Esophagus squamous epithelium (tissue), 5 donors: ENCODE measurements around the gene SCNN1B. TPM values are rescaled to one million over a fixed set of nuclear protein-coding genes. Genes with fewer than 3 reads are reported as not detected.

Experiments
- DNase-seq: peaks from one replicate; lab custom pipeline; 2025; lab: John Stamatoyannopoulos, UW
- H3K27ac ChIP-seq, 4 donors: fragments of 200-600 bp; sonication (generic); one replicate each; pipeline ENCODE4 v1.5.1; 2016 to 2019; ENCODE audit warnings: mild to moderate bottlenecking in 1 of 4
- H3K27me3 ChIP-seq, 4 donors: fragments of 200-600 bp; sonication (generic); 1 replicate in 3 of 4; 2 replicates in 1 of 4; pipeline versions ENCODE4 v1.5.1 to v1.6.0; 2017 to 2021; ENCODE audit warnings: antibody characterized with exemption in 1 of 4
- H3K36me3 ChIP-seq, 3 donors: fragments of 200-600 bp; sonication (generic); one replicate each; pipeline ENCODE4 v1.5.1; 2016 to 2019
- H3K4me1 ChIP-seq, 3 donors: fragments of 200-600 bp; sonication (generic); one replicate each; pipeline ENCODE4 v1.5.1; 2017 to 2019
- H3K4me3 ChIP-seq, 4 donors: fragments of 200-600 bp; sonication (generic); 1 replicate in 3 of 4; 2 replicates in 1 of 4; pipeline ENCODE4 v1.5.1; 2016 to 2019; ENCODE audit warnings: mild to moderate bottlenecking in 2 of 4, moderate library complexity in 1 of 4
- H3K9me3 ChIP-seq, 3 donors: fragments of 200-600 bp; sonication (generic); one replicate each; pipeline ENCODE4 v1.5.1; 2016 to 2019
- POLR2A ChIP-seq, 4 donors: fragments of 450-650 bp; IDR thresholded peaks; one replicate each; pipeline ENCODE4 v1.6.1; 2017; ENCODE audit warnings: antibody characterized with exemption in 4 of 4, mild to moderate bottlenecking in 4 of 4, moderate library complexity in 3 of 4
- WGBS, 2 donors: methylation state at CpG; one replicate each; pipeline ENCODE4 v1.1.5; 2018; 5-methylcytosine and 5-hydroxymethylcytosine counted together
- intact Hi-C: fragments of 100-400 bp; cut with DNase I; formaldehyde crosslinking; loops from one replicate; pipeline ENCODE4 v1.15.0; 2022
- total RNA-seq, 4 donors: library from RNA; depleted of rRNA; stranded (reverse); fragments of >200 nt; gene quantifications; one replicate each; pipeline ENCODE4 v1.1.0, GENCODE V29; 2016
- TF ChIP-seq, protein P1 (sequence below), 6 experiments: fragments of 450-650 bp in 4 of 6; fragments of 200-600 bp in 2 of 6; sonication (generic) in 2 of 6; IDR thresholded peaks; one replicate each; pipeline ENCODE4 v1.5.1; 2016 to 2019; ENCODE audit warnings: antibody characterized with exemption in 6 of 6, mild to moderate bottlenecking in 4 of 6, moderate library complexity in 4 of 6
- donor health status: DM: yes; HTN: yes; CAD: no.

The SCNN1B gene
- total RNA-seq, 4 donors from 2014 or later: 24.9 to 86.8 (median 36.2) TPM

DNA sequence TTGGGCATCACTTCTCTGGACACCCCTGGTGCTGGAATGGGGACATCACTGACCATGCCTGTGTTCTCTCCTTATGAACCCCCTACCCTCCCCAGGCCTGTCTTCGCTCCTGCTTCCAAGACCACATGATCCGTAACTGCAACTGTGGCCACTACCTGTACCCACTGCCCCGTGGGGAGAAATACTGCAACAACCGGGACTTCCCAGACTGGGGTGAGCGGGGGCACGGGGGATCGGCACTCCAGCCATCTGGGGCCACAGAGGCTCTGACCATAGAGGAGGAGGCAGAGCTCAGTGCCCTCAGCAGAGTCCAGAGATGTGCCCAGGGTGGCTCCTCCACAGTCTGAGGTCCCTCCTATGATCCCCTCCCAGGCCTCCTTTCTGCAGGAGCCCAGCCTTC, 73.5 kb downstream of the SCNN1B start:
- Histone ChIP-seq H3K4me3 (no peak overlapping the region), H3K9me3 (no peaks in the 10 kb centered on the region), H3K27me3 (peaks cover 0 to 2% (median 0%) of the 10 kb centered on the region in 4 donors), H3K36me3 (peaks cover 0 to 36% (median 0%) of the 10 kb centered on the region in 3 donors), H3K4me1 (no peaks in the 10 kb centered on the region), H3K27ac (no peak overlapping the region)
- no peak for TF ChIP-seq POLR2A (IDR thresholded peaks at IDR 0.05)
- TF ChIP-seq, protein P1, sequence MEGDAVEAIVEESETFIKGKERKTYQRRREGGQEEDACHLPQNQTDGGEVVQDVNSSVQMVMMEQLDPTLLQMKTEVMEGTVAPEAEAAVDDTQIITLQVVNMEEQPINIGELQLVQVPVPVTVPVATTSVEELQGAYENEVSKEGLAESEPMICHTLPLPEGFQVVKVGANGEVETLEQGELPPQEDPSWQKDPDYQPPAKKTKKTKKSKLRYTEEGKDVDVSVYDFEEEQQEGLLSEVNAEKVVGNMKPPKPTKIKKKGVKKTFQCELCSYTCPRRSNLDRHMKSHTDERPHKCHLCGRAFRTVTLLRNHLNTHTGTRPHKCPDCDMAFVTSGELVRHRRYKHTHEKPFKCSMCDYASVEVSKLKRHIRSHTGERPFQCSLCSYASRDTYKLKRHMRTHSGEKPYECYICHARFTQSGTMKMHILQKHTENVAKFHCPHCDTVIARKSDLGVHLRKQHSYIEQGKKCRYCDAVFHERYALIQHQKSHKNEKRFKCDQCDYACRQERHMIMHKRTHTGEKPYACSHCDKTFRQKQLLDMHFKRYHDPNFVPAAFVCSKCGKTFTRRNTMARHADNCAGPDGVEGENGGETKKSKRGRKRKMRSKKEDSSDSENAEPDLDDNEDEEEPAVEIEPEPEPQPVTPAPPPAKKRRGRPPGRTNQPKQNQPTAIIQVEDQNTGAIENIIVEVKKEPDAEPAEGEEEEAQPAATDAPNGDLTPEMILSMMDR (IDR thresholded peaks at IDR 0.05): no peak
- no peak for DNase-seq
- intact Hi-C loops: no loop called here
- WGBS, 2 donors: 80 to 86% methylated on average over 1 to 2 of the region's 7 CpGs

DNA sequence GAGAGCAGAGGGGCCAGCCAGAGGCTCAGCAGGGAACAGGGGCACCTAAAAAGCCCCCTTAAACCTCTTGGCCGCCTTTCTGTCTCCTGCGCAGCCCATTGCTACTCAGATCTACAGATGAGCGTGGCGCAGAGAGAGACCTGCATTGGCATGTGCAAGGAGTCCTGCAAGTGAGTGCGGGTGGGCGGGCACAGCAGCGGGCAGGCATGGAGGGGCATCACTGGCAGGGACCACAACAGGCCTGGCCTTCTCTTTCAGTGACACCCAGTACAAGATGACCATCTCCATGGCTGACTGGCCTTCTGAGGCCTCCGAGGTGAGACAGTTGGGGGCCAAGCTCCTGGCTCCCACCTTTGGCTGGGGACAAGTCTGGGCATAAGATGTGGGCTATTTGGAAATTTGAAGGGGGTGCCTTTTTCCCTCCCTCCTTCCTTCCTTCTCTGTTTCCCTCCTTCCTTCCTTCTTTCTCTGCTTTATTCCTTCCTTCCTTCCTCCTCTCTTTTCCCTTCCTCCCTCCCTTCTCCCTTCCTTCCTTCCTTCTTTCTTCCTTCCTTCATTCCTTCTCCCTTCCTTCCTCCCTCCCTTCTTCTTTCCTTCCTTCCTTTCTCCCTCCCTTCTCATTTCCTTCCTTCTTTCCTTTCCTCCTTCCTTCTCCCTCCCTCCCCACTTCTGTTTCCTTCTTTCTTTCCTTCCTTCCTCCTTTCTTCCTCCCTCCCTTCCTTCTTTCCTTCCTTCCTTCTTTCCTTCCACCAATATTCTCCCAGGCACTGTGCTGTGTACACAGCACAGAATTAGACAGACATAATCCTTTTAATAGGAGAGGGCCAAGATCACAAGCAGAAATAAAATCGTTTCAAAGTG, 75.2 kb downstream of the SCNN1B start:
- H3K9me3 ChIP-seq: no peaks in the 10 kb centered on the region
- H3K27ac ChIP-seq: no peak overlapping the region
- intact Hi-C loops: no loop called here
- H3K27me3 ChIP-seq: no peaks in the 10 kb centered on the region
- DNase-seq: no peak
- H3K4me1 ChIP-seq: peaks cover 0 to 7% (median 0%) of the 10 kb centered on the region in 3 donors
- 19 to 83% methylated on average over 2 to 6 of the region's 9 CpGs for WGBS, 2 donors
- TF ChIP-seq, protein P1 (IDR thresholded peaks at IDR 0.05): no peak
- no peak for TF ChIP-seq POLR2A (IDR thresholded peaks at IDR 0.05)
- peaks cover 0 to 22% (median 0%) of the 10 kb centered on the region in 3 donors for H3K36me3 ChIP-seq
- no peak overlapping the region for H3K4me3 ChIP-seq

DNA sequence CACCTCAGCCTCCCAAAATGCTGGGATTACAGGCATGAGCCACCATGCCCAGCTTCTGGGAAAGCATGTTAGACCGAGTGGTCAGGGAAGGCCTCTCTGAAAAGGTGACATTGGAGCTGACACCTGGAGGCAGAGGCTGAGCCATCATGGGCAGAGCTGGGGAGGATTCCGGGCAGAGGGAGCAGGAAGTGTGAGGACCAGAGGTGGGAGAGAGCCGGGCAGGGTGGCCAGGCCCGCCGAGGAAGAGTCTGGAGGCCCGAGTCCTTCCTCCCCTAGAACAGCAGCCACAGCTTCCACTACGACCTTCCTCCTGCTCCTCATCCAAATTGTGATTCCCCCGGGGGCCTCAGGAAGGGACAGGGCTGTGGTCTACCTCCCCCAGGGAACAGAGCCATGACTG, 76.2 kb downstream of the SCNN1B start:
- intact Hi-C loops: no loop called here
- Histone ChIP-seq H3K4me3 (no peak overlapping the region), H3K4me1 (peaks cover 0 to 7% (median 0%) of the 10 kb centered on the region in 3 donors), H3K27me3 (no peaks in the 10 kb centered on the region), H3K27ac (no peak overlapping the region), H3K9me3 (no peaks in the 10 kb centered on the region), H3K36me3 (peaks cover 0 to 22% (median 0%) of the 10 kb centered on the region in 3 donors)
- WGBS, 2 donors: 80% methylated on average over 3 of the region's 8 CpGs; no CpG with 5 or more reads in 1 of the 2 donors
- no peak for DNase-seq
- no peak for TF ChIP-seq POLR2A (IDR thresholded peaks at IDR 0.05)
- TF ChIP-seq, protein P1 (IDR thresholded peaks at IDR 0.05): no peak

DNA sequence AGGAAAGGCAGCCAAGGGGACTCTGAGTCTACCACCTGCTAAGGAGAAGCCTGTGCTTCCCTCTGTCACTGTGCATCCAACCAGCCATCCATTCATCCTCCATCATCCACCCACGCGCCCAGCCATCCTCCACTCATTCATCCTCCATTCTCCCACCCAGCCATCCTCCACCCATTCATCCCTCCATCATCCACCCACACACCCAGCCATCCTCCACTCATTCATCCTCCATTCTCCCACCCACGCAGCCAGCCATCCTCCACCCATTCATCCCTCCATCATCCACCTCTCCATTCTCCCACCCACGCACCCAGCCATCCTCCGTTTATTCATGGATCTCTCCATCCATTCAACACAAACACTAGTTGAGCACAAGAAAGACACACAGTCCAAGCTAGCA, 76.8 kb downstream of the SCNN1B start:
- no peak for DNase-seq
- Histone ChIP-seq H3K27ac (no peak overlapping the region), H3K4me3 (no peak overlapping the region), H3K27me3 (no peaks in the 10 kb centered on the region), H3K36me3 (peaks cover 0 to 22% (median 0%) of the 10 kb centered on the region in 3 donors), H3K4me1 (peaks cover 0 to 7% (median 0%) of the 10 kb centered on the region in 3 donors), H3K9me3 (no peaks in the 10 kb centered on the region)
- intact Hi-C loops: no loop called here
- no peak for TF ChIP-seq POLR2A (IDR thresholded peaks at IDR 0.05)
- TF ChIP-seq, protein P1 (IDR thresholded peaks at IDR 0.05): no peak
- WGBS, 2 donors: 79 to 82% methylated on average over 4 to 5 of the region's 5 CpGs

DNA sequence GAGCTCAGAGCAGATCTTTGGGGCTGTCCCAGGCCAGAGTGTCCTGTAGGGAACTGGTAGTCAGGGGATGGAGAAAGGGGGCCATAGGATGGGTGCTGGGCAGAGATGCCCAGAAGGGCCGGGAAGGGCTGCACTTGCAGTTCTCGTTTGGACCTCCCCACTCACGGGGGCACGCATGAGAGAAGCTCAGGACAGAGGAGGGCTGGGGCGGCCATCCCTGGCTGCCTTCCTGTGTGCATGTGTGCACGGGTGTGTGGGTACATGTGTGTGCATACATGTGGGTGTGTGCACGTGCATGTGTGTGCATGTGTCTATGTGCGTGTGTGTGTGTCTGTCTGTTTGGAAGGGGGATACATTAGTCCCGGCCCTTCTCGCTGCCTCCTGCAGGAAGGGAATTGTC, 77.6 kb downstream of the SCNN1B start:
- Histone ChIP-seq H3K4me1 (peaks cover 0 to 15% (median under 1%) of the 10 kb centered on the region in 3 donors), H3K36me3 (peaks cover 0 to 22% (median 0%) of the 10 kb centered on the region in 3 donors), H3K4me3 (no peak overlapping the region), H3K9me3 (no peaks in the 10 kb centered on the region), H3K27me3 (no peaks in the 10 kb centered on the region), H3K27ac (no peak overlapping the region)
- no peak for DNase-seq
- intact Hi-C loops: no loop called here
- 83 to 88% methylated on average over 7 to 8 of the region's 10 CpGs for WGBS, 2 donors
- TF ChIP-seq, protein P1 (IDR thresholded peaks at IDR 0.05): no peak
- TF ChIP-seq POLR2A (IDR thresholded peaks at IDR 0.05): no peak
